NT2/D1 (cell line): ENCODE measurements around the gene LMOD1.

Experiments
- DNase-seq: peaks from one replicate; pipeline ENCODE4 v3.0.0-alpha.2; 2011; ENCODE audit warnings: low read depth, low spot score
- H3K27me3 ChIP-seq: 2 replicates; pipeline ENCODE4 v1.6.0; 2011; ENCODE audit warnings: mild to moderate bottlenecking; ENCODE audit not compliant: insufficient read length, insufficient read depth
- H3K36me3 ChIP-seq: 2 replicates; pipeline ENCODE4 v1.6.1; 2011; ENCODE audit warnings: mild to moderate bottlenecking, low read length, mixed read lengths; ENCODE audit not compliant: insufficient read depth, insufficient read length
- H3K4me1 ChIP-seq: 2 replicates; pipeline ENCODE4 v1.5.1; 2011; ENCODE audit not compliant: insufficient read depth, insufficient read length
- H3K4me3 ChIP-seq: 2 replicates; pipeline ENCODE4 v1.5.1; 2011; ENCODE audit warnings: low read depth; ENCODE audit not compliant: insufficient read length
- H3K9ac ChIP-seq: 2 replicates; pipeline ENCODE4 v1.6.0; 2011; ENCODE audit warnings: low read depth; ENCODE audit not compliant: insufficient read length
- H3K9me3 ChIP-seq: 2 replicates; pipeline ENCODE4 v1.5.1; 2011; ENCODE audit warnings: mild to moderate bottlenecking, low read length; ENCODE audit not compliant: insufficient read depth
- SUZ12 ChIP-seq: IDR thresholded peaks from 2 replicates; pipeline ENCODE4 v1.6.1; 2011; ENCODE audit not compliant: insufficient read length, insufficient read depth; ENCODE audit errors: extremely low read depth
- YY1 ChIP-seq: IDR thresholded peaks from 2 replicates; pipeline ENCODE4 v1.6.1; 2011; ENCODE audit not compliant: insufficient read length, insufficient read depth
- ZNF274 ChIP-seq: IDR thresholded peaks from 2 replicates; pipeline ENCODE4 v1.6.1; 2011; ENCODE audit warnings: mild to moderate bottlenecking, low read depth, low read length

The LMOD1 gene

GRCh38 chr1:201900476-201900875 is 45.9 kb downstream of the LMOD1 start:
- Histone ChIP-seq H3K9ac (no peak overlapping the region), H3K9me3 (no peaks in the 10 kb centered on the region), H3K36me3 (no peaks in the 10 kb centered on the region), H3K27me3 (no peaks in the 10 kb centered on the region), H3K4me3 (no peak overlapping the region), H3K4me1 (peaks cover 16% of the 10 kb centered on the region)
- no peak for DNase-seq
- TF ChIP-seq ZNF274 (no peak), SUZ12 (no peak), YY1 (no peak)

GRCh38 chr1:201899683-201900429 is 46.5 kb downstream of the LMOD1 start:
- Histone ChIP-seq H3K9me3 (no peaks in the 10 kb centered on the region), H3K4me3 (no peak overlapping the region), H3K4me1 (peaks cover 20% of the 10 kb centered on the region), H3K36me3 (no peaks in the 10 kb centered on the region), H3K27me3 (no peaks in the 10 kb centered on the region), H3K9ac (no peak overlapping the region)
- no peak for DNase-seq
- no peak for TF ChIP-seq YY1
- TF ChIP-seq SUZ12: no peak
- TF ChIP-seq ZNF274: no peak

DNA sequence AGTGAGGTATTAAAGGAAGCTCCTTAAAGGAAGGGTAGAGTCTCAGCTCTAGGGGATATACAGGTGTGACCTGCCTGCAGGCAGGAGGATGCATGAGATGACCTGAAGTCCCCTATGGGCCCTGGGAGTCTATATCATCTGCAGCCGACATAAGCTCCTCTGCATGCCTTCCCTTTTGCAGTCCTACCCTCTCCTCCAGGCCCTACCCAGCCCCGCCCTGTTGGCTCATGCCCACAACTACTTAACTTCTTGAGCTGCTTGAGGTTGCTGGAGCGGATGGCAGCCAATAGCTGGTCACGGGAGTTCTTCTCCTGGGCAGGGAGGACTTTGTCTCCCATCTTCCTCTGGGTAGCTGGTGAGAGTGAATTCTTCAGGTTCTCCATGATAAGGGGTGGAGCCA is 47.4 kb downstream of the LMOD1 start:
- no peak overlapping the region for H3K9ac ChIP-seq
- H3K27me3 ChIP-seq: no peaks in the 10 kb centered on the region
- H3K4me1 ChIP-seq: peaks cover 24% of the 10 kb centered on the region
- H3K4me3 ChIP-seq: no peak overlapping the region
- no peaks in the 10 kb centered on the region for H3K9me3 ChIP-seq
- DNase-seq: no peak
- no peak for TF ChIP-seq SUZ12
- TF ChIP-seq ZNF274: no peak
- no peak for TF ChIP-seq YY1
- H3K36me3 ChIP-seq: no peaks in the 10 kb centered on the region

- Histone ChIP-seq H3K4me3 (no peak overlapping the region), H3K9me3 (no peaks in the 10 kb centered on the region), H3K36me3 (no peaks in the 10 kb centered on the region), H3K4me1 (peaks cover 28% of the 10 kb centered on the region), H3K9ac (no peak overlapping the region), H3K27me3 (no peaks in the 10 kb centered on the region)
- TF ChIP-seq YY1 (no peak), SUZ12 (no peak), ZNF274 (no peak)
- DNase-seq: no peak
These were observed 48.0 kb downstream of the LMOD1 start for GRCh38 chr1:201898240-201898894.

DNA sequence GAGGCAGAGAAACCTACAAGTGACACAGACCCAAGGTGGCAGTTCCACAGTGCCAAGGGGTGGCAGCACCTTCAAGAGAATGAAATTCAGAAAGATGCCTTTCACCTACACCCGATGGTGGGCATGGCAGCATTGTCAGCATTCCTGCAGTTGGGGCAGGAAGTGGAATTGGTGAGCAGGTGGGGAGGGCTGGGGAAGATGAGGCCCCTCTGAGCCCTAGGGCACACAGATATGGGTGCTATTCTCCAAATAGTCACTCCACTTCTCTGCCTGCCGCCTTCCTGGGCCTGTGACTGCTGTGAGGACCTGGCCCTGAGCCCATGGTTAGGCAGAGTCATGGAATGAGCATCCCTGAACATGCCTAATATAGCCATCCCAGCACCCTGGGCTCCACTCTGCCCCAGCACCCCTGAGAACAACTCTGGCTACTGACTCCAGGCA is 49.4 kb downstream of the LMOD1 start:
- H3K9me3 ChIP-seq: no peaks in the 10 kb centered on the region
- TF ChIP-seq YY1 (no peak), ZNF274 (no peak), SUZ12 (no peak)
- H3K4me1 ChIP-seq: peaks cover 30% of the 10 kb centered on the region
- H3K9ac ChIP-seq: no peak overlapping the region
- DNase-seq: no peak
- no peaks in the 10 kb centered on the region for H3K27me3 ChIP-seq
- peaks cover 5% of the 10 kb centered on the region for H3K36me3 ChIP-seq
- H3K4me3 ChIP-seq: no peak overlapping the region

- Histone ChIP-seq H3K4me1 (peaks cover 30% of the 10 kb centered on the region), H3K4me3 (no peak overlapping the region), H3K9ac (no peak overlapping the region), H3K36me3 (peaks cover 5% of the 10 kb centered on the region), H3K27me3 (no peaks in the 10 kb centered on the region), H3K9me3 (no peaks in the 10 kb centered on the region)
- peak; percentile 97 for DNase-seq
- no peak for TF ChIP-seq YY1
- TF ChIP-seq SUZ12: no peak
- no peak for TF ChIP-seq ZNF274
These were observed 50.2 kb downstream of the LMOD1 start for GRCh38 chr1:201895913-201896807.

GRCh38 chr1:201895120-201895665 is 51.2 kb downstream of the LMOD1 start:
- Histone ChIP-seq H3K27me3 (no peaks in the 10 kb centered on the region), H3K9me3 (no peaks in the 10 kb centered on the region), H3K4me3 (no peak overlapping the region), H3K36me3 (peaks cover 8% of the 10 kb centered on the region), H3K9ac (peak overlapping the region; percentile 43), H3K4me1 (peaks cover 30% of the 10 kb centered on the region)
- TF ChIP-seq YY1 (no peak), SUZ12 (no peak), ZNF274 (no peak)
- no peak for DNase-seq
